LNCaP clone FGC (cell line): Measurements from ENCODE around the gene CD207.
A peak's percentile ranks its signal among the peaks of the same experiment; 100 is the strongest.

Source experiments
- DNase-seq: peaks from one replicate; pipeline ENCODE4 v3.0.0-alpha.2; 2011; ENCODE audit warnings: low read depth
- H3K4me3 ChIP-seq: 2 replicates; pipeline ENCODE4 v1.5.1; 2011; ENCODE audit warnings: mild to moderate bottlenecking, low read depth, low read length, control low read depth
- CTCF ChIP-seq: IDR thresholded peaks from 2 replicates; pipeline ENCODE4 v1.5.1; 2012; ENCODE audit warnings: mild to moderate bottlenecking; ENCODE audit not compliant: control insufficient read depth, insufficient read depth; ENCODE audit errors: extremely low read depth

CD207 gene

GRCh38 chr2:70797506-70797905 is 38.1 kb downstream of the CD207 start:
- no peak for TF ChIP-seq CTCF
- DNase-seq: no peak
- H3K4me3 ChIP-seq: no peak overlapping the region

- H3K4me3 ChIP-seq: no peak overlapping the region
- DNase-seq: no peak
- no peak for TF ChIP-seq CTCF
These were observed 39.4 kb downstream of the CD207 start for GRCh38 chr2:70796262-70796661.

- TF ChIP-seq CTCF: no peak
- H3K4me3 ChIP-seq: no peak overlapping the region
- no peak for DNase-seq
These were observed 40.2 kb downstream of the CD207 start for GRCh38 chr2:70795164-70795995.

GRCh38 chr2:70793450-70793849 is 42.2 kb downstream of the CD207 start:
- DNase-seq: no peak
- no peak for TF ChIP-seq CTCF
- H3K4me3 ChIP-seq: no peak overlapping the region

GRCh38 chr2:70790136-70790828 is 45.3 kb downstream of the CD207 start, which contains the start of gene FIGLA:
Gene FIGLA, minus strand, starts transcription at chr2:70790643. Its CDS starts 5 bp downstream, at chr2:70790638.
- no peak within 1 kb of the TSS for H3K4me3 ChIP-seq
- DNase-seq: no peak
- no peak for TF ChIP-seq CTCF

- peak; percentile 59 for TF ChIP-seq CTCF
- peak; percentile 2 for DNase-seq
- H3K4me3 ChIP-seq: no peak overlapping the region
These were observed 46.1 kb downstream of the CD207 start for GRCh38 chr2:70789304-70790135.
